HG03378 (cell line): Measurements from ENCODE around the gene SH3D19.
"Not testable (repeated sequence)": the region's sequence is repeated elsewhere in the genome, so short reads cannot be mapped to it uniquely, and the experiment has no call there.

Source experiments
- ATAC-seq: cut with Tn5 transposase; IDR thresholded peaks from one replicate; pipeline ENCODE4 v1.9.1; 2021; ENCODE audit warnings: mild to moderate bottlenecking, moderate library complexity; ENCODE audit not compliant: unreplicated experiment

The SH3D19 gene

GRCh38 chr4:151163855-151164254 is 161.6 kb downstream of the SH3D19 start:
- no peak for ATAC-seq

DNA sequence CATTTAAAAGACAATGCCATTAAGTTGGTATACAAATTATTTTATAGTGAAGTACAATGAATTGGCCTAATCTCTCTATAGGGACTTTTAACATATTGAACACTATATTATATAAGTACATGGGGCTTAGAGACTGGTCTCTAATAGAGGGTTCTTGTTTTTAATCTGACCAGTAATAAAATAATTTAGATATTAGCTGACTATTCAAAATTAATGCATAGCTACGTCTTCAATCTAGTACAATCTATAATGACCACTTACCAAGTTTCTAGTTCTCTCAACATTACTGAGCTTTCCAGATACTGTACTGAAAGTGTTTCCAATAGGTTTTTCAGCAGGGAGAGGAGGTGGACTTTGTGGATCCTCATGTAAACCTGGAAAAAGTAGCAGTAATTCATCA is 166.4 kb downstream of the SH3D19 start:
- ATAC-seq: no peak

DNA sequence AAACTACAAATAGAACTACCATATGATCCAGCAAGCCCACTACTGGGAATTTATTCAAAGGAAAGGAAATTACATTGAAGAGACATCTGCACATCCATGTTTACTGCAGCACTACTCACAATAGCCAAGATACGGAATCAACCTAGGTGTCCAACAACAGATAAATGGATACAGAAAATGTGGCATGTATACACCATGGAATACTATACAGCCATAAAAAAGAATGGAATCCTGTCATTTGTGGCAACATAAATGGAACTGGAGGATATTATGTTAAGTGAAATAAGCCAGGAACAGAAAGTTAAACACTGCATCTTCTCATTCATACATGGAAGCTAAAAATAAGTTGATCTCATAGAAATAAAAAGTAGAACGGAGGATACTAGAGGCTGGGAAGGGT is 167.9 kb downstream of the SH3D19 start:
- ATAC-seq: no peak

GRCh38 chr4:151153585-151153984 is 171.8 kb downstream of the SH3D19 start:
- ATAC-seq: no peak

- ATAC-seq: no peak
Measured at GRCh38 chr4:151152028-151152427, 173.4 kb downstream of the SH3D19 start.

DNA sequence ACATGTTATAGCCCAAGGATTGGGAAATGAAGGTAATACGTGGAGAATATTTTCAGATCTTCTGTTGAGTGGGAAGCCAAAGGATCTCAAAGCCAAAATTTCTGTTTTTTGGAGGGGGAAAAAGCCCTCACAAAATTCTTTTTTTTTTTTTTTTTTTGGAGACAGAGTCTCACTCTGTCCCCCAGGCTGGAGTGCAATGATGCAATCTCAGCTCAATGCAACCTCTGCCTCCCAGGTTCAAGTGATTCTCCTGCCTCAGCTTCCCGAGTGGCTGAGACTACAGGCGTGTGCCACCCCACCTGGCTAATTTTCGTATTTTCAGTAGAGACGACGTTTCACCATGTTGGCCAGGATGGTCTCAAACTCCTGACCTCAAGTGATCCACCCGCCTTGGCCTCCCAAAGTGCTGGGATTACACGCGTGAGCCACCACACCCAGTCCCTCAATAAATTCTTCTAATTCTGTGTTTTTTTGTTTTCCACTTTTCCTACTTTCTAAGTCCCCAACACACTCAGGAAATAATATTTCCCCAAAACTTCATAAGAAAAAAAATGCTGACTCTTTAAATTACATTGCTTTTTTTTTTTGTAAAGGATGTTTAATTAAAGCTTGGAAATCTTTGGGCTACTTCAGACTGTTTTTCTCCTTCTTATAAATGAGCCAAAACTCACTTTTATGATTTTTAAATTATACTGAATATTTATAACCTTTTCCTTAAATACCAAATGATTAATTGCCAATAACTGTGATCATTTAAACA is 174.4 kb downstream of the SH3D19 start:
- ATAC-seq: no peak

- ATAC-seq: no peak
Measured at GRCh38 chr4:151148261-151148660, 177.1 kb downstream of the SH3D19 start.

- ATAC-seq: no peak
Measured at GRCh38 chr4:151147000-151147399, 178.4 kb downstream of the SH3D19 start.

DNA sequence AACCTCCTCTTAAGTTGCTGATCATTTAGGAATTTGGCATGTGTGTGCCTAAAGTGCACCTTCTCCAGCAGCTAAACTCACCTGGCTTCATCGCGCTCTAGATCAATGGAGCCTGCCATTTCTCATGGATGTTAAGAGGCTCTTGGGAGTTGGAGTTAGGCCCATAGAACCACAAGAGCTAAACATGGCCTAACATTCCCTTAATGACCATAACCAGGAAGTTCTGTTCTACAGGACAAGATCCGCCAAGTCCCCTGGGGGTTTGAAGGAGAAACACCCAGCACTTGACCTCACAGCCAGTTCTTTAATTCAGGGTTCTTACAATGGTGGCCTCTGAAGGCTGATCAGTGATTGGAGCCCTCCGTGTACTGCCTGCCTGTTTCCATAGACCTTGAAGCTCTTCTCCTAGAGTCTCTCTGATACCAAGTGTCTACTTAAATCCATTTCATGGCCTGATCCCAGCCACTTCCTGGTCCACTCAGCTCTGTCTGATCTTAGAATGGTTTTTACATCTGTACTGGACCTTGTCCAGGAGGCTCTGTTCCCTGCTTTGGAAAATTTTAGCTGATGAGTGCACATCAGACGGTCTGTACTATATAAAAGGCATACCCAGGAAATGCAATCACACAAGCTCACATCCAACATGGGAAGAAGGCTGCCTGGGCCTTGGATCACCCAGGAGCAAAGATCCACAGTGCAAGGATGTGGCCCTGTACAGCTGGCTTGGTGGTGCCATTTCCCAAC is 180.9 kb downstream of the SH3D19 start:
- no peak for ATAC-seq

GRCh38 chr4:151143811-151144210 is 181.6 kb downstream of the SH3D19 start:
- no peak for ATAC-seq

GRCh38 chr4:151143162-151143561 is 182.2 kb downstream of the SH3D19 start:
- ATAC-seq: no peak

GRCh38 chr4:151142758-151143157 is 182.6 kb downstream of the SH3D19 start:
- no peak for ATAC-seq

DNA sequence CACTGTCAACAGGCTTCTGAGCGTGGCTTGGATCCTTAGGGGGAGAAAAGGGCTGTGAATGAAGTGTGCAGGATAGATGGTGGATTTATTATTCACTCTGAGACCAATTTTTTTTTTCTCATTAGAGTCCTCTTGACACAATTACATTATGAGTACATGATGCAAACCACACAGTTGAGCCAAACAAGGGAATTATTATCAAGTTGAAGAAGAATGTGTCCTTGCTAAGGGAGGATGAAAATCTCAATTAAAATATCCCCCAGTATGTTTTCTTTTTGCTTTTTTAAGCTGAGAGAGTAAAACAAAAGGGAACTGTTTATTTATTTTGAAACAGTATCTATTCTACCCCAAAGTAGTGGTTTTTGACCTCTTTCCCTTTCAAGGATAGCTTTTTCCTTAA is 185.6 kb downstream of the SH3D19 start:
- no peak for ATAC-seq

DNA sequence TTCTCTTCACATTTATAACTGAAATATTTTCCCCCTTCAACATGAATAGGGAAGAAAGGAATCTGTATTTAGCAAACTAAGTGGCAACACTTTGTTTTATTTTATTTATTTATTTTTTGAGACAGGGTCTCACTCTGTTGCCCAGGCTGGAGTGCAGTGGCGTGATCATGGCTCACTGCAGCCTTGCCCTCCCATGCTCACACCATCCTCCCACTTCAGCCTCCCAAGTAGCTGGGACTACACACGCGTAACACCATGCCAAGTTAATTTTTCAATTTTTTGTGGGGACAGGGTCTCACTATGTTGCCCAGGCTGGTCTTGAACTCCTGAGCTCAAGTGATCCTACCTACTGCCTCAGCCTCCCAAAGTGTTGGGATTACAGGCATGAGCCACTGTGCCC is 189.4 kb downstream of the SH3D19 start:
- ATAC-seq: not testable (repeated sequence)

- ATAC-seq: no peak
Measured at GRCh38 chr4:151133311-151133710, 192.1 kb downstream of the SH3D19 start.

- no peak for ATAC-seq
Measured at GRCh38 chr4:151129796-151130195, 195.6 kb downstream of the SH3D19 start.

DNA sequence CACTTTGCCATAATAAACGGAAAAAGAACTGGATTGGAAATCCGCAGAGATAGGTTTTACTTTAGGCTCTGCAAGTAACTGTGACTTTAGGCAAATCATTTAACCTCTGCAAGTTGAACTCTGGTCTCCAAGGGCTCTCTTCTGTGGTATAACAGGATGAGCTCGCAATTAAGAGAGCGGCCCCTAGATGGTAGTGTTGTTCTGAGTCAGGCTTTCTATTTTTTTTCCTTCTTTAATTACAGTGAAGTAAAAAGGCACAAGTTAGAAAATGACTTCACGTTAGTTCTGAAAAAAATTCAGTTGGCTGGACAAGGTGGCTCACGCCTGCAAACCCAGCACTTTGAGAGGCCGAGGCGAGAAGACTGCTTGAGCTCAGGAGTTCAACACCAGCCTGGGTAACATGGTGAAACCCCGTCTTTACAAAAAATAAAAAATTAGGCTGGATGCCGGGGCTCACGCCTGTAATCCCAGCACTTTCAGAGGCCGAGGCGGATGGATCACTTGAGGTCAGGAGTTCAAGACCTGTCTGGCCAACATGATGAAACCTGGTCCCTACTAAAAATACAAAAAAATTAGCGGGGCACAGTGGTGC is 207.9 kb downstream of the SH3D19 start:
- ATAC-seq: peak; percentile 84

DNA sequence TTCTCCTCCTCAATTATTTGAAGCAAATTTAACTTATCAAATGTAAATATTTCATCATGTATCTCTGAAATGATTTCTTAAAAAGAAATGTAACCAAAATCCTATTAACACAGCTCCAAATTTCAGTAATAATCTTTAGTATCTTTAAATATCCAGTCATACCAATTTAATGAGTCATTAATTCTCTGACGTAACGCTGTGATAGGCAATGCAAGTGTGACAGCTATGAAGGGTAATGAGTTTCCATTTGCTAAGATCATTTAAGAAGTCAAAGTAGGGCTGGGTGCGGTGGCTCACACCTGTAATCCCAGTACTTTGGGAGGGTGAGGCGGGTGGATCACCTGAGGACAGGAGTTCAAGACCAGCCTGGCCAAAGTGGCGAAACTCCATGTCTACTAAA is 210.4 kb downstream of the SH3D19 start:
- ATAC-seq: no peak

DNA sequence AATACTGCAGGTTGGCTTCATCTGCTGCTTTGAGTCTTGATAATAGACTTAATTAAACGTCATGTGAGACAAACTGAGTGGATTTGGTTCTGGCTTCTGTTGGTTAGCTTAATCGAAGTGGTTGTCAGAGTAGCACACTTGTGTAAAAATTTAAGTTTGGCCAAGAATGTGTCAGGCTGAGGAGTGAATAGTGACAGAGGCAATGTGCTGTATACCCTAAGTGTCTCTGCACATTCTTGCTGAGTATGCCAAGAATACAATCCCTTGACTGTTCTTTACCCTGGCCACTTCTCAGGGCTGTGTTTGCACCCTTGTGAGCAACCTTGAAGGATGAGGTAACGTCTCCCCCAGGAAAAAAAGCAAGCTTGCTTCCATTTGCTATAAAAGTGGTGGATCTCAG is 211.1 kb downstream of the SH3D19 start:
- no peak for ATAC-seq

DNA sequence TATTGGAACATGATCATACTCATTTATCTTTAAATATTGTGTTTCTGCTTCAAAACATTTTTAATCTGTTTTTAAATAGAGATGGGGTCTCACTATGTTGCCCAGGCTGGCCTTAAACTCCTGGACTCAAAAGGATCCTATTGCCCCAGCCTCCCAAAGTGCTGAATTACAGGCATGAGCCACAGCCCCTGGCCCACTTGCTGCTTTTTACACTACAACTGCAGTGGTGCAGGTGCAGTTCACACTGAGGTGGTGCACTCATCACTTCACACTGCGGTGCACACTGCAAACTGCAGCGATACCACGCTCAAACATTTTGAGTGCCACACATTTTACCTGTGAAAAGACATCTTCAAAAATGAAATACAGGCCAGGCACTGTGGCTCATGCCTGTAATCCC is 215.2 kb downstream of the SH3D19 start:
- ATAC-seq: no peak

GRCh38 chr4:151107063-151107462 is 218.3 kb downstream of the SH3D19 start:
- no peak for ATAC-seq

DNA sequence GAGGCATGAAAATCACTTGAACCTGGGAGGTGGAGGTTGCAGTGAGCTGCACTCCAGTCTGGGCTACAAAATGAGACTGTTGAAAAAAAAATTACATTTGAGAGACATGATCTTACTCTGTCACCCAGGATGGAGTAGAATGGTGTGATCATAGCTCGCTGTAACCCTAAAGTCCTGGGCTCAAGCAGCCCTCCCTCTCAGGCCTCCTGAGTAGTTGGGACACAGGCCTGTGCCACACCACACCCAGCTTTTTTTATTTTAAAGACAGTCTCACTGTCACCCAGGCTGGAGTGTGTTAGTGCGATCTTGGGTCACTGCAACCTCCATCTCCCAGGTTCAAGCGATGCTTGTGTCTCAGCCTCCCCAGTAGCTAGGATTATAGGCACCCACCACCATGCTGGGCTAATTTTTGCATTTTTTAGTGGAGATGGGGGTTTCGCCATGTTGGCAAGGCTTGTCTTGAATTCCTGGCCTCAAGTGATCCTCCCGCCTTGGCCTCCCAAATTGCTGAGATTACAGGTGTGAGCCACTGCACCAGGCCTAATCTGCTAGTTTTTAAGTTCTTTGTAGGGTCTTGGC is 219.9 kb downstream of the SH3D19 start:
- ATAC-seq: no peak
